Medulla oblongata (tissue), 1 donor: ENCODE results near the gene CDH4.

ENCODE experiments used
- DNase-seq: peaks from one replicate; pipeline ENCODE4 v3.0.0-alpha.2; 2015; ENCODE audit errors: extremely low spot score

CDH4 gene

GRCh38 chr20:61281286-61281795, 29.3 kb downstream of the CDH4 start:
- DNase-seq: no peak

- DNase-seq: no peak
Measured at GRCh38 chr20:61284752-61285151, 32.7 kb downstream of the CDH4 start.

- no peak for DNase-seq
Measured at GRCh38 chr20:61285152-61285645, 33.1 kb downstream of the CDH4 start.

GRCh38 chr20:61285691-61286090, 33.6 kb downstream of the CDH4 start:
- no peak for DNase-seq

GRCh38 chr20:61287583-61288275, 35.7 kb downstream of the CDH4 start:
- no peak for DNase-seq

- peak; percentile 35 for DNase-seq
Measured at GRCh38 chr20:61288331-61288784, 36.3 kb downstream of the CDH4 start.

GRCh38 chr20:61289166-61289565, 37.1 kb downstream of the CDH4 start:
- DNase-seq: no peak

- no peak for DNase-seq
Measured at GRCh38 chr20:61290721-61291120, 38.7 kb downstream of the CDH4 start.

- DNase-seq: no peak
Measured at GRCh38 chr20:61291166-61291829, 39.2 kb downstream of the CDH4 start.

- no peak for DNase-seq
Measured at GRCh38 chr20:61292391-61292790, 40.3 kb downstream of the CDH4 start.

GRCh38 chr20:61292821-61293612, 41.0 kb downstream of the CDH4 start:
- no peak for DNase-seq

GRCh38 chr20:61293951-61294350, 41.9 kb downstream of the CDH4 start:
- no peak for DNase-seq

GRCh38 chr20:61295249-61295648, 43.2 kb downstream of the CDH4 start:
- DNase-seq: no peak

- DNase-seq: no peak
Measured at GRCh38 chr20:61295682-61296628, 43.9 kb downstream of the CDH4 start.

- no peak for DNase-seq
Measured at GRCh38 chr20:61296629-61297019, 44.6 kb downstream of the CDH4 start.

GRCh38 chr20:61297491-61297890, 45.4 kb downstream of the CDH4 start:
- no peak for DNase-seq

GRCh38 chr20:61297986-61298385, 45.9 kb downstream of the CDH4 start:
- no peak for DNase-seq

- peak; percentile 8 for DNase-seq
Measured at GRCh38 chr20:61298661-61299060, 46.6 kb downstream of the CDH4 start.

GRCh38 chr20:61299104-61299503, 47.0 kb downstream of the CDH4 start:
- no peak for DNase-seq

- DNase-seq: no peak
Measured at GRCh38 chr20:61299618-61300017, 47.6 kb downstream of the CDH4 start.

- no peak for DNase-seq
Measured at GRCh38 chr20:61300293-61300692, 48.2 kb downstream of the CDH4 start.
